Vagina (tissue), 2 donors: Measurements from ENCODE around the gene MED13L.

Experiments used
- POLR2A ChIP-seq, 2 donors: fragments of 450-650 bp; IDR thresholded peaks; one replicate each; pipeline ENCODE4 v1.6.1; 2017; ENCODE audit warnings: antibody characterized with exemption in 2 of 2, mild to moderate bottlenecking in 2 of 2, moderate library complexity in 2 of 2
- POLR2AphosphoS5 ChIP-seq, 2 donors: sonication (generic); formaldehyde crosslinking; IDR thresholded peaks; one replicate each; pipeline ENCODE4 v1.9.0; 2017; ENCODE audit warnings: antibody characterized with exemption in 2 of 2, mild to moderate bottlenecking in 2 of 2, low read depth in 1 of 2; ENCODE audit not compliant: insufficient read depth in 1 of 2
- TF ChIP-seq, protein P1 (sequence below), 3 experiments: fragments of 450-650 bp in 2 of 3; fragments of 200-600 bp in 1 of 3; sonication (generic) in 1 of 3; IDR thresholded peaks; one replicate each; pipeline ENCODE4 v1.5.1; 2017 to 2019; ENCODE audit warnings: antibody characterized with exemption in 3 of 3, mild to moderate bottlenecking in 2 of 3, moderate library complexity in 2 of 3

DNA sequence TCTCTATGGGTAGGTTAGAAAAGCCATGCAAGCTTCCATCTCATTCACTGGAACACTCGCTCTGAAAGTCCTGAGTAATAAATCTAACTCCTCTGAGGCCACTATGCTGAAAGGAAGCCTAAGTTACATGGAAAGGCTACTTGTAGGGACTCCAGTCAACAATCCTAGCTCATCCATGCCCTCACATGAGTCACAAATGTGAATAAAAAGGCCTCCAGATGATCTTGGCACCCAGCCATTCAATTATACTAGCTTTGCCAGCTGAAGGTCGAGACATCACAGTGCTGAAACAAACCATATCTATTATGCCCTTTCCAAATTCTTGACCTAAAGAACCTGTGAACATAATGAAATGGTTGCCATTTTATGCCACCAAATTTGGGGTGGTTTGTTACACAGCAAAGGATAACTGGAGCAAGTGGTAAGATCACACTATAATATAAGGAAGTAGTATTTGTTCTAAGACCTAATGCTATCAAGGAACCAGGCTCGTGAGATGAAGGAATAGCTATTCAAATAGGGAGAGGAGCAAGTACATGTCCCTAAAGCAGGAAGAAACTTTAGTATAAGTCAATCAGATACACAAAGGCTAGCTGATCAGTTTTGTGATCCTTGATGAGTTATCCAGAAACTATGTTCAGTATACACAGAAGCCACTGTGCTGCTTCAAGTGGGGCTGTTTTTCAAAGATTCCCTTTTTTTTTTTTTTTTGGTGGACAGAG is 142.1 kb downstream of the MED13L start:
- TF ChIP-seq POLR2AphosphoS5 (IDR thresholded peaks at IDR 0.05; ENCODE audit: insufficient read depth in 1 of 2, low read depth in 1 of 2) (no peak), POLR2A (IDR thresholded peaks at IDR 0.05) (no peak)
- TF ChIP-seq, protein P1, sequence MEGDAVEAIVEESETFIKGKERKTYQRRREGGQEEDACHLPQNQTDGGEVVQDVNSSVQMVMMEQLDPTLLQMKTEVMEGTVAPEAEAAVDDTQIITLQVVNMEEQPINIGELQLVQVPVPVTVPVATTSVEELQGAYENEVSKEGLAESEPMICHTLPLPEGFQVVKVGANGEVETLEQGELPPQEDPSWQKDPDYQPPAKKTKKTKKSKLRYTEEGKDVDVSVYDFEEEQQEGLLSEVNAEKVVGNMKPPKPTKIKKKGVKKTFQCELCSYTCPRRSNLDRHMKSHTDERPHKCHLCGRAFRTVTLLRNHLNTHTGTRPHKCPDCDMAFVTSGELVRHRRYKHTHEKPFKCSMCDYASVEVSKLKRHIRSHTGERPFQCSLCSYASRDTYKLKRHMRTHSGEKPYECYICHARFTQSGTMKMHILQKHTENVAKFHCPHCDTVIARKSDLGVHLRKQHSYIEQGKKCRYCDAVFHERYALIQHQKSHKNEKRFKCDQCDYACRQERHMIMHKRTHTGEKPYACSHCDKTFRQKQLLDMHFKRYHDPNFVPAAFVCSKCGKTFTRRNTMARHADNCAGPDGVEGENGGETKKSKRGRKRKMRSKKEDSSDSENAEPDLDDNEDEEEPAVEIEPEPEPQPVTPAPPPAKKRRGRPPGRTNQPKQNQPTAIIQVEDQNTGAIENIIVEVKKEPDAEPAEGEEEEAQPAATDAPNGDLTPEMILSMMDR (IDR thresholded peaks at IDR 0.05): no peak
